H1 (cell line): ENCODE data around the gene KCNJ9. TPM values are rescaled to one million over a fixed set of nuclear protein-coding genes. Genes with fewer than 3 reads are reported as not detected.

Experiments used
- CTCF ChIA-PET: fragments of 300-600 bp; sonication (Branson Sonifier 250); formaldehyde crosslinking; loops from one replicate; lab custom pipeline; 2021; ENCODE audit not compliant: partially characterized antibody; lab: Charles Lee
- POLR2A ChIA-PET: fragments of 300-600 bp; sonication (Branson Sonifier 250); formaldehyde crosslinking; loops from one replicate; lab custom pipeline; 2021; ENCODE audit warnings: inconsistent platforms; ENCODE audit not compliant: partially characterized antibody; lab: Charles Lee
- DNase-seq, 2 experiments: peaks; one replicate each; pipeline versions ENCODE4 v3.0.0 to v3.0.0-alpha.2; 2010 to 2022; ENCODE audit warnings: low spot score in 2 of 2, low read depth in 1 of 2, mixed read lengths in 1 of 2
- FAIRE-seq: peaks from 2 replicates; lab custom pipeline; 2011; peaks lifted over from hg19 to GRCh38; lab: Jason Lieb, UNC
- H2AFZ ChIP-seq: 2 replicates; pipeline ENCODE4 v1.8.1; 2012; ENCODE audit warnings: low read length, inconsistent platforms
- H2AK5ac ChIP-seq: 2 replicates; pipeline ENCODE4 v1.6.1; 2013; ENCODE audit warnings: low read depth, low read length
- H2BK120ac ChIP-seq: replicated peaks from 2 replicates; pipeline ENCODE3; 2013; ENCODE audit warnings: low read depth, low read length, inconsistent platforms
- H2BK12ac ChIP-seq: 2 replicates; pipeline ENCODE4 v1.6.1; 2013; ENCODE audit warnings: low read depth, low read length
- H2BK15ac ChIP-seq: 2 replicates; pipeline ENCODE4 v1.6.1; 2013; ENCODE audit warnings: low read length
- H2BK20ac ChIP-seq: 2 replicates; pipeline ENCODE4 v1.6.1; 2013; ENCODE audit warnings: low read length
- H2BK5ac ChIP-seq: 2 replicates; pipeline ENCODE4 v1.6.1; 2013; ENCODE audit warnings: low read depth, low read length
- H3K14ac ChIP-seq: 2 replicates; pipeline ENCODE4 v1.6.1; 2013; ENCODE audit warnings: inconsistent platforms; ENCODE audit not compliant: insufficient read length
- H3K18ac ChIP-seq: 2 replicates; pipeline ENCODE4 v1.6.1; 2013; ENCODE audit warnings: low read length; ENCODE audit errors: extremely low read depth
- H3K23ac ChIP-seq: 2 replicates; pipeline ENCODE4 v1.6.1; 2013; ENCODE audit warnings: inconsistent platforms; ENCODE audit not compliant: insufficient read length
- H3K23me2 ChIP-seq: 2 replicates; pipeline ENCODE4 v1.6.1; 2013; ENCODE audit warnings: low read depth, low read length
- H3K27ac ChIP-seq: 2 replicates; pipeline ENCODE4 v1.6.1; 2011; ENCODE audit warnings: low read depth, low read length, inconsistent platforms
- H3K27me3 ChIP-seq, 4 experiments: replicated peaks in 1 of 4; 1 replicate in 1 of 4; 2 replicates in 3 of 4; pipeline versions ENCODE4 v1.6.1 to v1.8.1; 2011 to 2013; ENCODE audit warnings: low read length in 3 of 4, mild to moderate bottlenecking in 3 of 4, inconsistent platforms in 2 of 4, mixed read lengths in 2 of 4, moderate library complexity in 1 of 4; ENCODE audit not compliant: control insufficient read depth in 3 of 4, insufficient read depth in 3 of 4; ENCODE audit errors: extremely low read depth in 1 of 4
- H3K36me3 ChIP-seq, 4 experiments: 2 replicates each; pipeline versions ENCODE4 v1.6.1 to v1.8.1; 2011 to 2013; ENCODE audit warnings: mild to moderate bottlenecking in 4 of 4, low read length in 3 of 4, moderate library complexity in 2 of 4, control low read depth in 1 of 4, inconsistent platforms in 1 of 4; ENCODE audit not compliant: insufficient read depth in 4 of 4, control insufficient read depth in 2 of 4
- H3K4ac ChIP-seq: replicated peaks from 2 replicates; pipeline ENCODE3; 2013; ENCODE audit warnings: low read length, low read depth, mixed read lengths, inconsistent platforms; ENCODE audit not compliant: insufficient read length
- H3K4me1 ChIP-seq, 4 experiments: replicated peaks in 1 of 4; 1 replicate in 1 of 4; 2 replicates in 3 of 4; pipeline versions ENCODE4 v1.6.1 to v1.8.1; 2011 to 2013; ENCODE audit warnings: low read length in 3 of 4, inconsistent platforms in 2 of 4, mixed read lengths in 1 of 4; ENCODE audit not compliant: insufficient read depth in 4 of 4, control insufficient read depth in 3 of 4
- H3K4me2 ChIP-seq, 2 experiments: 2 replicates each; pipeline versions ENCODE4 v1.6.1 to v1.8.1; 2011 to 2013; ENCODE audit warnings: low read depth in 2 of 2, low read length in 2 of 2, control low read depth in 1 of 2, inconsistent platforms in 1 of 2, mild to moderate bottlenecking in 1 of 2; ENCODE audit not compliant: insufficient read depth in 1 of 2
- H3K4me3 ChIP-seq, 4 experiments: fragments of 200-600, 300-600 bp in 1 of 4; sonication (generic), shearing (Covaris generic), sonication (Bioruptor Twin) in 1 of 4; 2 replicates each; pipeline versions ENCODE4 v1.5.1 to v1.8.1; 2011 to 2016; ENCODE audit warnings: low read length in 4 of 4, low read depth in 3 of 4, control low read depth in 2 of 4, inconsistent platforms in 2 of 4, mild to moderate bottlenecking in 2 of 4, mixed read lengths in 1 of 4, moderate library complexity in 1 of 4; ENCODE audit not compliant: insufficient read depth in 2 of 4; ENCODE audit errors: extremely low read depth in 1 of 4
- H3K56ac ChIP-seq: replicated peaks from 2 replicates; pipeline ENCODE3; 2013; ENCODE audit warnings: low read depth, mild to moderate bottlenecking, mixed read lengths, low read length, inconsistent platforms; ENCODE audit not compliant: insufficient read length
- H3K79me1 ChIP-seq: 2 replicates; pipeline ENCODE4 v1.6.1; 2013; ENCODE audit warnings: low read depth, low read length, control low read depth
- H3K79me2 ChIP-seq, 2 experiments: 2 replicates each; pipeline versions ENCODE4 v1.6.1 to v1.8.1; 2012 to 2013; ENCODE audit warnings: low read length in 2 of 2, mild to moderate bottlenecking in 2 of 2, inconsistent platforms in 1 of 2; ENCODE audit not compliant: insufficient read depth in 2 of 2, control insufficient read depth in 1 of 2
- H3K9ac ChIP-seq, 4 experiments: replicated peaks in 1 of 4; 1 replicate in 1 of 4; 2 replicates in 3 of 4; pipeline versions ENCODE4 v1.6.1 to v1.8.1; 2011 to 2013; ENCODE audit warnings: low read depth in 3 of 4, low read length in 3 of 4, control low read depth in 2 of 4, mild to moderate bottlenecking in 2 of 4, moderate library complexity in 2 of 4, inconsistent platforms in 1 of 4; ENCODE audit errors: extremely low read depth in 1 of 4
- H3K9me3 ChIP-seq, 2 experiments: 2 replicates each; pipeline versions ENCODE4 v1.6.1 to v1.8.1; 2012 to 2013; ENCODE audit warnings: mild to moderate bottlenecking in 2 of 2, moderate library complexity in 2 of 2, control low read depth in 1 of 2, inconsistent platforms in 1 of 2, low read depth in 1 of 2, low read length in 1 of 2, mixed read lengths in 1 of 2; ENCODE audit not compliant: insufficient read depth in 2 of 2
- H4K20me1 ChIP-seq, 2 experiments: replicated peaks in 1 of 2; 2 replicates each; pipeline versions ENCODE3 to v1.8.1; 2011 to 2013; ENCODE audit warnings: inconsistent platforms in 2 of 2, low read length in 2 of 2, mild to moderate bottlenecking in 1 of 2; ENCODE audit not compliant: insufficient read depth in 2 of 2, control insufficient read depth in 1 of 2
- H4K5ac ChIP-seq: 2 replicates; pipeline ENCODE4 v1.6.1; 2013; ENCODE audit warnings: low read length, low read depth, mixed read lengths, inconsistent platforms; ENCODE audit not compliant: insufficient read length
- H4K8ac ChIP-seq: 2 replicates; pipeline ENCODE4 v1.8.0; 2013; ENCODE audit warnings: mild to moderate bottlenecking, moderate library complexity, low read length, inconsistent platforms; ENCODE audit not compliant: insufficient read depth; ENCODE audit errors: extremely low read depth
- H4K91ac ChIP-seq: replicated peaks from 2 replicates; pipeline ENCODE3; 2013; ENCODE audit warnings: low read length, mixed read lengths, inconsistent platforms; ENCODE audit not compliant: insufficient read length
- CBX8 ChIP-seq: fragments of 300-800, 300-1000 bp; sonication (generic); IDR thresholded peaks from 2 replicates; pipeline ENCODE4 v1.7.1; 2016; ENCODE audit warnings: low read depth, low read length, borderline replicate concordance
- CREB1 ChIP-seq: IDR thresholded peaks from 2 replicates; pipeline ENCODE4 v1.6.1; 2012; ENCODE audit warnings: inconsistent platforms
- MAFK ChIP-seq: IDR thresholded peaks from 2 replicates; pipeline ENCODE4 v1.6.1; 2012; ENCODE audit warnings: low read depth, mild to moderate bottlenecking, improper control_type of control experiment, low read length
- POLR2A ChIP-seq, 2 experiments: IDR thresholded peaks; 1 replicate in 1 of 2; 2 replicates in 1 of 2; pipeline ENCODE4 v1.6.1; 2011; ENCODE audit warnings: low read depth in 2 of 2, low read length in 2 of 2, mild to moderate bottlenecking in 2 of 2; ENCODE audit errors: control extremely low read depth in 1 of 2
- POU5F1 ChIP-seq: IDR thresholded peaks from 2 replicates; pipeline ENCODE4 v1.6.1; 2011; ENCODE audit warnings: low read depth, mild to moderate bottlenecking, low read length, moderate library complexity
- RBBP5 ChIP-seq: IDR thresholded peaks from 2 replicates; pipeline ENCODE4 v1.7.1; 2012; ENCODE audit warnings: low read depth, mild to moderate bottlenecking, inconsistent platforms, low read length, moderate library complexity, borderline replicate concordance
- RFX5 ChIP-seq: IDR thresholded peaks from 2 replicates; pipeline ENCODE4 v1.6.1; 2011; ENCODE audit warnings: low read depth, low read length, improper control_type of control experiment, borderline replicate concordance
- SP1 ChIP-seq: IDR thresholded peaks from 2 replicates; pipeline ENCODE4 v1.6.1; 2011; ENCODE audit warnings: low read depth, low read length
- SP2 ChIP-seq: IDR thresholded peaks from 2 replicates; pipeline ENCODE4 v1.6.1; 2012; ENCODE audit warnings: mild to moderate bottlenecking, low read length, inconsistent platforms
- SRF ChIP-seq: IDR thresholded peaks from 2 replicates; pipeline ENCODE4 v1.6.1; 2011; ENCODE audit warnings: mild to moderate bottlenecking, low read depth, low read length, moderate library complexity
- TCF12 ChIP-seq: IDR thresholded peaks from 2 replicates; pipeline ENCODE4 v1.6.1; 2011; ENCODE audit warnings: low read depth, mild to moderate bottlenecking, low read length
- WGBS, 2 experiments: shearing (Covaris generic) in 1 of 2; methylation state at CpG; one replicate each; pipeline versions ENCODE4 v1.1.6 to v1.1.7; 2013 to 2015; ENCODE audit warnings: low lambda C conversion rate in 2 of 2, mixed read lengths in 2 of 2, inconsistent platforms in 1 of 2, low coverage in 1 of 2, missing lambda C conversion rate in 1 of 2; ENCODE audit not compliant: insufficient replicate concordance in 2 of 2, insufficient coverage in 1 of 2, insufficient read length in 1 of 2; ENCODE audit errors: extremely low coverage in 1 of 2, missing lambda C conversion rate in 1 of 2; 5-methylcytosine and 5-hydroxymethylcytosine counted together
- polyA plus RNA-seq, 7 experiments: library from polyadenylated mRNA; depleted of rRNA in 3 of 7; stranded (reverse) in 5 of 7; unstranded in 2 of 7; fragments of >200 nt in 5 of 7; fragments of 200-250 nt in 2 of 7; gene quantifications; 1 replicate in 5 of 7; 2 replicates in 1 of 7; 4 replicates in 1 of 7; pipeline versions ENCODE4 v1.2.1 to v1.2.3, GENCODE V29; 2011 to 2013; ENCODE audit warnings: missing spikeins in 2 of 7, mixed read lengths in 2 of 7
- total RNA-seq: library from RNA; stranded (reverse); fragmentation: NEBNext Ultra II Directional; extraction: Animal tissue kit (Norgen Biotek cat#: 25700); gene quantifications from 2 replicates; pipeline ENCODE4 v1.2.1, GENCODE V29; 2021

Gene KCNJ9
- total and polyA plus RNA-seq, 2 of the 8 experiments (the other 6 are each of a cell fraction or from before 2014, with no cell fraction given), result 0.02 to 0.13 TPM

DNA sequence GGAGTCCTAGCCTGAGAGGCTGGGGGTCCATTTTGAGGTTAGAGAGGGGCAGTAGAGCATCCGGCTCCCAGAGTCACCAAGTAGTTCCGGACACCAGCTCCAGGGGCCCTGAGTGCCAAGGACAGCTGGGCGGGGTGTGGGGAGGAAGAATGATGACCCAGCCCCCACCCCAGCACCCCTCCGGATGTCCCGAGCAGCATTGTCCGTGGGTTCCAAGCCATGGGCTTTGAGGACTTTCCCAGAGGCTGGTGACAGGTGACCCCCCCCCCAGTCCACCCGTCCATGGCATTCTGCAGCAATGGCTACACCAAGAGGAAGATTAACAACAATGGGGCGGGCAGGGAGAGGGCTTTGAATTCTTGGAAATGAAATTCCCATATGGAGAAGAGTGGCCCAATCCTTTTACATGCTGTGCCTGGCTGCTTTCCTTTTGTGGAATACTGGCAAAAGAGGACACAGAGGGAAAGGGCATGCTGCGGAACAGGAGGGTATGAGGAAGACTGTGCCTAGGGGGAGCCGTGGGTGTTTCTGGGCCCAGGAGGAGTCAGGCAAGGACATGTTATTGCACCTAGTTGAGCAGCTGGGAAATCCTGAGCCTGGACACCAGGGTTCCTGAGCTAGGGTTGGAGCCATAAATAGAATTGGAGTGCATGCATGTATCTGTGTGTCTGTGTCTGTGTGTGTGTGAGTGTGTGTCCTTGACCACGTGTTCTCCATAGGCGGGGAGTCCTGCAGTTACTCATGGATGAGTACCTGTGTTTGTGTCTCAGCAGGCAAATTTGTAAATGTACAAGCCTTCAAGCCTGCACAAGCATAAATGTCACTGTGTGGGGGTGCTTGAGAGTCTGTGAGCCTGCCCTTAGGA, 35.2 kb downstream of the KCNJ9 start:
- H3K23ac ChIP-seq, result no peak overlapping the region
- no peaks in the 10 kb centered on the region for H3K9me3 ChIP-seq
- peaks cover 8% of the 10 kb centered on the region; the same call in 1 of the 2 replicates for H3K23me2 ChIP-seq
- H3K14ac ChIP-seq, result no peak overlapping the region
- no peak for DNase-seq
- H2AK5ac ChIP-seq, result peak overlapping the region; percentile 53; the same call in 1 of the 2 replicates
- no peak overlapping the region for H3K56ac ChIP-seq
- peaks cover 15 to 44% (median 34%) of the 10 kb centered on the region in 4 experiments for H3K4me1 ChIP-seq
- H3K18ac ChIP-seq, result peak overlapping the region; percentile 84; the same call in 1 of the 2 replicates
- peak overlapping the region; percentile 23 for H4K5ac ChIP-seq
- no peak overlapping the region for H2AFZ ChIP-seq
- no peak overlapping the region for H4K8ac ChIP-seq
- peak overlapping the region; percentile 76; the same call in 1 of the 2 replicates for H2BK5ac ChIP-seq
- H3K79me1 ChIP-seq, result no peaks in the 10 kb centered on the region
- CTCF ChIA-PET, result interaction anchor here (0.6 to 18.1 kb wide), 26 partner anchors 7 to 328 kb away, joined by 3 to 256 read pairs (median 6); partner anchors contain the start of gene CASQ1
- no peak overlapping the region; a peak in 2 of 7 replicates for H3K9ac ChIP-seq
- peaks cover 0 to 8% of the 10 kb centered on the region in 2 experiments; a peak in 1 of 4 replicates for H3K79me2 ChIP-seq
- H2BK20ac ChIP-seq, result peak overlapping the region; percentile 28
- no peak for FAIRE-seq
- 71% methylated on average over 12 of the region's 12 CpGs; no CpG with 5 or more reads in 1 of the 2 experiments for WGBS, 2 experiments
- peak overlapping the region; percentile 93; the same call in 1 of the 2 replicates for H2BK12ac ChIP-seq
- H3K27ac ChIP-seq, result no peak overlapping the region
- peaks cover 0 to 9% (median 3%) of the 10 kb centered on the region in 4 experiments; a peak in 2 of 8 replicates for H3K36me3 ChIP-seq
- H3K4ac ChIP-seq, result peak overlapping the region; percentile 15
- peak overlapping the region; percentile 2 to 59 (median 32); a peak in 6 of 8 replicates for H3K4me3 ChIP-seq
- POLR2A ChIA-PET, result interaction anchor here (0.6 to 3.8 kb wide), 21 partner anchors 8 to 168 kb away, joined by 3 to 31 read pairs (median 5); partner anchors contain the start of gene PEX19
- no peaks in the 10 kb centered on the region; a peak in 1 of 7 replicates for H3K27me3 ChIP-seq
- no peak overlapping the region for H2BK120ac ChIP-seq
- peak overlapping the region; percentile 84; the same call in 1 of the 2 replicates for H2BK15ac ChIP-seq
- peak overlapping the region; percentile 70 to 89 for H3K4me2 ChIP-seq
- peak overlapping the region; percentile 9 for H4K91ac ChIP-seq
- peaks cover 0 to 1% of the 10 kb centered on the region in 2 experiments for H4K20me1 ChIP-seq
- TF ChIP-seq TCF12 (no peak), RBBP5 (no peak), SRF (no peak), SP1 (no peak), POU5F1 (no peak), POLR2A (IDR thresholded peaks at IDR 0.05; ENCODE audit: control extremely low read depth in 1 of 2, low read depth in 2 of 2, low read length in 2 of 2) (no peak), CBX8 (no peak), RFX5 (no peak), SP2 (no peak), MAFK (no peak), CREB1 (no peak)
